MCF 10A (cell line): ENCODE measurements around the gene CTU2. TPM values are rescaled to one million over a fixed set of nuclear protein-coding genes. Genes with fewer than 3 reads are reported as not detected.
A peak's percentile ranks its signal among the peaks of the same experiment; 100 is the strongest.

ENCODE experiments used
- BruUV-seq: library from RNA; stranded (reverse); fragments of 400-500 nt; replicated peaks from 2 replicates; lab custom pipeline; 2021; lab: Mats Ljungman, UMichigan
- CTCF ChIA-PET: fragments of 300-600 bp; sonication (Branson Sonifier 250); formaldehyde crosslinking; extraction: SDS; loops from one replicate; lab custom pipeline; 2021; ENCODE audit warnings: antibody characterized with exemption, inconsistent platforms; lab: Yijun Ruan, JAX
- POLR2A ChIA-PET: fragments of 300-600, 350-650 bp; sonication (Branson Sonifier 250); formaldehyde crosslinking; extraction: SDS; loops from one replicate; lab custom pipeline; 2020; ENCODE audit warnings: antibody characterized with exemption, inconsistent platforms; lab: Yijun Ruan, JAX
- DNase-seq: peaks from one replicate; pipeline ENCODE4 v3.0.0-alpha.2; 2018; ENCODE audit not compliant: unreplicated experiment
- H3K27ac Mint-ChIP-seq: one replicate; pipeline ENCODE4 v1.8.0; 2022; ENCODE audit warnings: mild to moderate bottlenecking, low read depth, mixed read lengths; ENCODE audit not compliant: unreplicated experiment
- H3K27me3 Mint-ChIP-seq: one replicate; pipeline ENCODE4 v1.8.0; 2022; ENCODE audit warnings: mixed read lengths; ENCODE audit not compliant: insufficient read depth, unreplicated experiment
- H3K36me3 Mint-ChIP-seq: one replicate; pipeline ENCODE4 v1.8.0; 2022; ENCODE audit warnings: mild to moderate bottlenecking, moderate library complexity, mixed read lengths; ENCODE audit not compliant: insufficient read depth, unreplicated experiment
- H3K4me1 Mint-ChIP-seq: one replicate; pipeline ENCODE4 v1.8.0; 2022; ENCODE audit warnings: mixed read lengths; ENCODE audit not compliant: insufficient read depth, unreplicated experiment
- H3K4me3 Mint-ChIP-seq: one replicate; pipeline ENCODE4 v1.8.0; 2022; ENCODE audit warnings: mild to moderate bottlenecking, moderate library complexity, mixed read lengths; ENCODE audit not compliant: unreplicated experiment
- H3K9me3 Mint-ChIP-seq: one replicate; pipeline ENCODE4 v1.8.0; 2022; ENCODE audit warnings: mixed read lengths; ENCODE audit not compliant: unreplicated experiment
- intact Hi-C: fragments of 100-400 bp; cut with micrococcal nuclease; formaldehyde crosslinking; loops from 2 replicates; pipeline ENCODE4 v1.14.1; 2022
- total RNA-seq: library from RNA; stranded (reverse); gene quantifications from 2 replicates; pipeline ENCODE4 v1.2.3, GENCODE V29; 2022
- TF ChIP-seq, protein P1 (sequence below): fragments of 200-600 bp; IDR thresholded peaks from one replicate; pipeline ENCODE4 v1.8.0; 2022; ENCODE audit warnings: antibody characterized with exemption, mild to moderate bottlenecking; ENCODE audit not compliant: unreplicated experiment

The CTU2 gene
- total RNA-seq, 1 experiment from 2014 or later: 40.8 TPM

DNA sequence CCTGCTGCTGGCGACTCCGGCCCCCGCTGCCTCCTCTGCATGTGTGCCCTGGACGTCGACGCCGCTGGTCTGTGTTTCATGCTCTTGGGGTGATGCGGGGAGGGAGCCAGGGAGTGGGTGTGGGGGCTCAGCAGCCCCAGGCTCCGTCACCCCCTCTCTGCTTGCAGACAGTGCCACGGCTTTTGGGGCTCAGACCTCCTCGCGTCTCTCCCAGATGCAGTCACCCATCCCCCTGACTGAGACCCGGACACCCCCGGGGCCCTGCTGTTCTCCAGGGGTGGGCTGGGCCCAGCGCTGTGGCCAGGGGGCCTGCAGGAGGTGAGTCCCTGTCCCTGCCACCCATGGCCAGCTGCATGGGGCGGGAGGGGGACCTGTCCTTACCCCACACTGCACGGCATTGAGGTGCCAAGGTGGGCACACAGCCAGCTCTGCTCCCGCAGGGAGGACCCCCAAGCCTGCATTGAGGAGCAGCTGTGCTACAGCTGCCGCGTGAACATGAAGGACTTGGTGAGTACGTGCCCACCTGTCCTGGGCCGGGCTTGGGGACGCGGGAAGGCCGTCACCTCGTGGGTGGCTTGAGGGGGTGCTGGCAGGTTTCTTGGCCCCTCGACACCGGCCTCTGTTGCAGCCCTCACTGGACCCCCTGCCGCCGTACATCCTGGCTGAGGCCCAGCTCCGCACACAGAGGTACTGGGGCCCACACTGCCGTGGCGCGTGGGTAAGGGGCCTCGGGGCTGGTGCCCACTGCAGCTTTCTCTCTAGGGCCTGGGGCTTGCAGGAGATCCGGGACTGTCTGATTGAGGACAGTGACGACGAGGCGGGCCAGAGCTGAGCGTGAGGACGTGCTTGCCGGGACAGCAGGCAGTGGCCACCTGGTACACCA lies 8.4 kb downstream of the CTU2 start:
- H3K36me3 Mint-ChIP-seq: peaks cover 38% of the 10 kb centered on the region

GRCh38 chr16:88715312-88716190 lies 9.2 kb downstream of the CTU2 start:
- no peaks in the 10 kb centered on the region for H3K4me1 Mint-ChIP-seq
- TSS peak; percentile 34 for BruUV-seq
- no peak overlapping the region for H3K4me3 Mint-ChIP-seq
- H3K27ac Mint-ChIP-seq: no peak overlapping the region
- H3K27me3 Mint-ChIP-seq: no peaks in the 10 kb centered on the region
- H3K9me3 Mint-ChIP-seq: no peaks in the 10 kb centered on the region
- ChIA-PET CTCF (interaction anchor here (1.5 kb wide), 1 partner anchor 22 kb away, joined by 5 read pairs; no protein-coding TSS in a partner anchor), POLR2A (interaction anchor here (0.7 kb wide), 1 partner anchor 55 kb away, joined by 3 read pairs; no protein-coding TSS in a partner anchor)
- intact Hi-C loops: no loop called here
- TF ChIP-seq, protein P1, sequence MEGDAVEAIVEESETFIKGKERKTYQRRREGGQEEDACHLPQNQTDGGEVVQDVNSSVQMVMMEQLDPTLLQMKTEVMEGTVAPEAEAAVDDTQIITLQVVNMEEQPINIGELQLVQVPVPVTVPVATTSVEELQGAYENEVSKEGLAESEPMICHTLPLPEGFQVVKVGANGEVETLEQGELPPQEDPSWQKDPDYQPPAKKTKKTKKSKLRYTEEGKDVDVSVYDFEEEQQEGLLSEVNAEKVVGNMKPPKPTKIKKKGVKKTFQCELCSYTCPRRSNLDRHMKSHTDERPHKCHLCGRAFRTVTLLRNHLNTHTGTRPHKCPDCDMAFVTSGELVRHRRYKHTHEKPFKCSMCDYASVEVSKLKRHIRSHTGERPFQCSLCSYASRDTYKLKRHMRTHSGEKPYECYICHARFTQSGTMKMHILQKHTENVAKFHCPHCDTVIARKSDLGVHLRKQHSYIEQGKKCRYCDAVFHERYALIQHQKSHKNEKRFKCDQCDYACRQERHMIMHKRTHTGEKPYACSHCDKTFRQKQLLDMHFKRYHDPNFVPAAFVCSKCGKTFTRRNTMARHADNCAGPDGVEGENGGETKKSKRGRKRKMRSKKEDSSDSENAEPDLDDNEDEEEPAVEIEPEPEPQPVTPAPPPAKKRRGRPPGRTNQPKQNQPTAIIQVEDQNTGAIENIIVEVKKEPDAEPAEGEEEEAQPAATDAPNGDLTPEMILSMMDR: no peak
- H3K36me3 Mint-ChIP-seq: peaks cover 46% of the 10 kb centered on the region
- DNase-seq: no peak

More for the DNA sequence above, 8.4 kb downstream of the CTU2 start:
- Mint-ChIP-seq H3K27me3 (no peaks in the 10 kb centered on the region), H3K4me1 (no peaks in the 10 kb centered on the region), H3K4me3 (no peak overlapping the region), H3K9me3 (no peaks in the 10 kb centered on the region), H3K27ac (no peak overlapping the region)
- BruUV-seq: no TSS peak
- ChIA-PET POLR2A (interaction anchor here (0.7 kb wide), 1 partner anchor 56 kb away, joined by 3 read pairs; no protein-coding TSS in a partner anchor), CTCF (no interaction called here)
- no peak for DNase-seq
- intact Hi-C loops: no loop called here
- TF ChIP-seq, protein P1: no peak

- DNase-seq: no peak
- no TSS peak for BruUV-seq
- Mint-ChIP-seq H3K36me3 (peaks cover 52% of the 10 kb centered on the region), H3K4me3 (no peak overlapping the region), H3K27me3 (no peaks in the 10 kb centered on the region), H3K27ac (no peak overlapping the region), H3K4me1 (no peaks in the 10 kb centered on the region), H3K9me3 (no peaks in the 10 kb centered on the region)
- CTCF ChIA-PET: interaction anchor here (0.8 to 1.5 kb wide), 2 partner anchors 21 to 22 kb away, joined by 4 to 5 read pairs; no protein-coding TSS in a partner anchor
- POLR2A ChIA-PET: no interaction called here
- TF ChIP-seq, protein P1: no peak
- intact Hi-C loops: no loop called here
Observed at GRCh38 chr16:88716201-88716600, 9.9 kb downstream of the CTU2 start.
